A673 (cell line): ENCODE measurements around the gene LARP4B. TPM values are rescaled to one million over a fixed set of nuclear protein-coding genes. Genes with fewer than 3 reads are reported as not detected.

Experiments used
- BruUV-seq: library from RNA; stranded (reverse); fragments of 400-500 nt; replicated peaks from 2 replicates; lab custom pipeline; 2021; lab: Mats Ljungman, UMichigan
- CTCF ChIA-PET: fragments of 300-600 bp; sonication (Branson Sonifier 250); formaldehyde crosslinking; loops from one replicate; lab custom pipeline; 2022; ENCODE audit warnings: antibody characterized with exemption; lab: Charles Lee
- POLR2A ChIA-PET: fragments of 300-600 bp; sonication (Branson Sonifier 250); formaldehyde crosslinking; loops from one replicate; lab custom pipeline; 2022; ENCODE audit warnings: antibody characterized with exemption; ENCODE audit not compliant: low non-redundant PET; lab: Charles Lee
- DNase-seq: peaks from one replicate; pipeline ENCODE4 v3.0.0-alpha.2; 2015; ENCODE audit warnings: low spot score
- H3K27ac ChIP-seq: fragments of 200-600 bp; sonication (generic); 2 replicates; pipeline ENCODE4 v1.5.1; 2016; ENCODE audit warnings: mixed run types, low read depth, mild to moderate bottlenecking, mixed read lengths, antibody characterized with exemption, low read length; ENCODE audit not compliant: poor library complexity, severe bottlenecking
- H3K27me3 ChIP-seq: fragments of 200-600 bp; sonication (generic); replicated peaks from 2 replicates; pipeline ENCODE4 v1.6.1; 2017; ENCODE audit warnings: mixed run types, low read depth, mild to moderate bottlenecking, mixed read lengths, antibody characterized with exemption, low read length; ENCODE audit not compliant: insufficient read depth, poor library complexity
- H3K36me3 ChIP-seq: fragments of 200-600 bp; sonication (generic); 2 replicates; pipeline ENCODE4 v1.6.1; 2016; ENCODE audit warnings: mixed run types, mild to moderate bottlenecking, mixed read lengths, antibody characterized with exemption, low read length; ENCODE audit not compliant: insufficient read depth, poor library complexity, severe bottlenecking
- H3K4me1 ChIP-seq: fragments of 200-600 bp; sonication (generic); 2 replicates; pipeline ENCODE4 v1.6.1; 2017; ENCODE audit warnings: mixed run types, mild to moderate bottlenecking, mixed read lengths, antibody characterized with exemption, low read length; ENCODE audit not compliant: insufficient read depth, poor library complexity, severe bottlenecking
- H3K4me3 ChIP-seq: fragments of 200-600 bp; sonication (generic); 2 replicates; pipeline ENCODE4 v1.5.1; 2016; ENCODE audit warnings: low read depth, mixed run types, mild to moderate bottlenecking, mixed read lengths, low read length; ENCODE audit not compliant: poor library complexity, severe bottlenecking
- H3K9me3 ChIP-seq: fragments of 200-600 bp; sonication (generic); 2 replicates; pipeline ENCODE4 v1.6.1; 2016; ENCODE audit warnings: mixed run types, low read depth, mild to moderate bottlenecking, mixed read lengths, antibody characterized with exemption, low read length; ENCODE audit not compliant: poor library complexity, severe bottlenecking
- CTCF ChIP-seq: fragments of 300-800, 200-600 bp; sonication (generic); conservative IDR thresholded peaks from 2 replicates; pipeline ENCODE4 v1.5.1; 2017; ENCODE audit warnings: low read depth, mild to moderate bottlenecking, antibody characterized with exemption, low read length, moderate library complexity, mixed read lengths
- EZH2 ChIP-seq: fragments of 200-600 bp; sonication (generic); IDR thresholded peaks from 2 replicates; pipeline ENCODE4 v1.6.1; 2017; ENCODE audit warnings: borderline replicate concordance, low read depth, mild to moderate bottlenecking, mixed read lengths, antibody characterized with exemption, low read length; ENCODE audit not compliant: poor library complexity, severe bottlenecking
- intact Hi-C: fragments of 100-400 bp; cut with micrococcal nuclease; formaldehyde crosslinking; loops from one replicate; pipeline ENCODE4 v1.10.0; 2022; ENCODE audit not compliant: unreplicated experiment
- total RNA-seq: library from RNA; stranded (reverse); gene quantifications from 2 replicates; pipeline ENCODE4 v1.2.3, GENCODE V29; 2021

Gene LARP4B
- total RNA-seq, 1 experiment from 2014 or later = 101 TPM

GRCh38 chr10:784403-785088 lies 147.0 kb downstream of the LARP4B start:
- ChIA-PET CTCF (interaction anchor here (0.6 to 1.6 kb wide), 3 partner anchors 12 to 302 kb away, joined by 3 to 8 read pairs (median 4); no protein-coding TSS in a partner anchor), POLR2A (no interaction called here)
- BruUV-seq = no TSS peak
- no peaks in the 10 kb centered on the region for H3K27me3 ChIP-seq
- H3K4me3 ChIP-seq = peak overlapping the region; percentile 44
- no peaks in the 10 kb centered on the region for H3K9me3 ChIP-seq
- no peaks in the 10 kb centered on the region for H3K4me1 ChIP-seq
- DNase-seq = peak; percentile 87
- H3K27ac ChIP-seq = no peak overlapping the region
- H3K36me3 ChIP-seq = no peaks in the 10 kb centered on the region
- intact Hi-C loops = loop anchor here (5.0 kb wide), 1 partner anchor 272 kb away; no protein-coding TSS in a partner anchor
- TF ChIP-seq CTCF = peak; percentile 41
- no peak for TF ChIP-seq EZH2

- no peak overlapping the region for H3K27ac ChIP-seq
- DNase-seq = no peak
- no peak overlapping the region for H3K4me3 ChIP-seq
- no TSS peak for BruUV-seq
- ChIA-PET CTCF (no interaction called here), POLR2A (no interaction called here)
- H3K36me3 ChIP-seq = no peaks in the 10 kb centered on the region
- TF ChIP-seq CTCF (no peak), EZH2 (no peak)
- H3K27me3 ChIP-seq = no peaks in the 10 kb centered on the region
- no peaks in the 10 kb centered on the region for H3K9me3 ChIP-seq
- intact Hi-C loops = loop anchor here (5.0 kb wide), 1 partner anchor 271 kb away; no protein-coding TSS in a partner anchor
- H3K4me1 ChIP-seq = no peaks in the 10 kb centered on the region
Observed at GRCh38 chr10:782751-783648, 148.5 kb downstream of the LARP4B start.

DNA sequence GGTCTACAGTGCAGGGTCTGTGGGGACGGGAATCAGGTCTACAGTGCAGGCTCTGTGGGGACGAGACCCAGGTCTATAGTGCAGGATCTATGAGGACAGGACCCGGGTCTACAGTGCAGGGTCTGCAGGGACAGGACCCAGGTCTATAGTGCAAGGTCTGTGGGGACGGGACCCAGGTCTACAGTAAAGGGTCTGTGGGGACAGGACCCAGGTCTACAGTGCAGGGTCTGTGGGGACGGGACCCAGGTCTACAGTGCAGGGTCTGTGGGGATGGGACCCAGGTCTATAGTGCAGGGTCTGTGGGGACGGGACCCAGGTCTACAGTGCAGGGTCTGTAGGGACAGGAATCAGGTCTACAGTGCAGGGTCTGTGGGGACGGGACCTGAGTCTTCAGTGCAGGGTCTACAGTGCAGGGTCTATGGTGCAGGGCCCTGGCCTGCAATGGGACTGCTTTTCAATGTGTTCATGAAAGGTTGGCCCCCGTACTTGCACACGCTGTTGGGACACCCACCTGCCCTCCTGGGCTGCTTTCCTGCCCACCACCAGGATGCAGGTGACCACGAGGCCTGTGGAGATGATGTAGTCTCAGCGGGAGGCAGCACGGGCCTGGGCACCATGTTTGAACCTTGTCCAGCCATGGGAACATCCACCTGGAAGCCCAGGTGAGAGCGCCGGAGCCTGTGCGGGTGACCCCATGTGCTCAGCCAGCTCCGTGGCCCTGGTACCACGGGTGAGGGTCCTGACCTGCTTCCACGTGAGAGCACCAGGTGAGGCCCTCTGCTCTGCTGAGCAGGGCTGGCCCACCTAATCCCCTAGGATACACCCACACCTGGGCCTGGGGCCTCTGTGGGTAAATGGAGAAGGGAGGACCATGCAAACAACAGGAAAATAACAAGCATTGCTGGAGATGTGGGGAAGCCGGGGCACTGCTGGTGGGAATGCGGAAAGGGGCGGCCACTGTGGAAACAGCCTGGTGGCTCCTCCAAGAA lies 150.7 kb downstream of the LARP4B start:
- DNase-seq = no peak

More for the DNA sequence above, 150.7 kb downstream of the LARP4B start:
- no TSS peak for BruUV-seq
- no peaks in the 10 kb centered on the region for H3K4me1 ChIP-seq
- ChIA-PET POLR2A (no interaction called here), CTCF (no interaction called here)
- intact Hi-C loops = loop anchor here (5.0 kb wide), 1 partner anchor 269 kb away; no protein-coding TSS in a partner anchor
- no peak for TF ChIP-seq EZH2
- TF ChIP-seq CTCF = no peak
- no peaks in the 10 kb centered on the region for H3K9me3 ChIP-seq
- no peaks in the 10 kb centered on the region for H3K27me3 ChIP-seq
- H3K27ac ChIP-seq = no peak overlapping the region
- no peaks in the 10 kb centered on the region for H3K36me3 ChIP-seq
- no peak overlapping the region for H3K4me3 ChIP-seq
